GM19043 (cell line): ENCODE measurements around the gene SRM.
"Not testable (repeated sequence)": the region's sequence is repeated elsewhere in the genome, so short reads cannot be mapped to it uniquely, and the experiment has no call there.

Source experiments
- ATAC-seq: cut with Tn5 transposase; IDR thresholded peaks from one replicate; pipeline ENCODE4 v1.9.1; 2021; ENCODE audit warnings: low read depth; ENCODE audit not compliant: unreplicated experiment

The SRM gene

DNA sequence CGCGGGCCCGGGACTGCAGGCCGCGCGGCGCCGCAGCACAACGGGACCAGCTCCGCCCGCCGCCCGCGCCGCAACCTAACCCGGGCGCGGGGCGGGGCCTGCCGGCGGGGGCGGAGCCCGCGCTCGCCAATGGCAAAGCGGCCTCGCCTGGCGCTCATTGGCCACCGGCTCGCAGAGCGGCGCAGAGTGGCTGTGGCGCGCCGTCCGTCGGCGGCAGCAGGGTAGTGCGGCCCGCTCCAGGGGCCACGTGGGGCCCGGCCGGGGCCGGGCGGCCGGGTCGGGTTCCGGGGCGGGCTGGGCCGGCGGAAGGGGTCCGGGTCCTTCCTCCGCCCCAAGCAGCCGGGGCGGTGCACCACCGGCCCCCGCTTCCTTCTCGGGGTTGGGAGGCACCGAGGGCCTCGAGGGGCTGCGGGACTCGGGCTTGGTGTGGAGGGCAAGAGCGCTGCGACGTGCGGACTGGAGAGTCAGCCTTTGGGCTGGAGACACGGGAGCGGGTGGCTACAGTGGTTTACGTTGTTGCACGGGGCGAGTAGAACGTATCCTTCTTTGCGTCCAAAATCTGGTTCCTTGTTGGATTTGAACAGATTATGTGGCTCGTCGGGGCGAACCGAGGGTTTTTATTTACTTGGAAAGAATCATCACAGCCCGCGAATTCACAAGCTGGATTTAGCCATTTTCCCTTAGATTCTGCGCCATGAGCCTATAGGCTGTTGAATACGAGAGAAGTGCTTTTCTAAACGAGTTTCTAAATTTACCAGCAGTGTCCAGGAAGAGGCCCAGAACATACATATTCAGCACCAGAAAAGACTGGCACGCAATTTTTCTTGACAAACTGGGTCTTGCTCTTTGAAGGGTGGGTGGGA is at the start of gene SRM:
Gene SRM (minus strand): TSS at position 51 of the 863 bp plus-strand sequence. CDS start 75 bp downstream, outside the sequence.
- ATAC-seq, result peak; percentile 85

DNA sequence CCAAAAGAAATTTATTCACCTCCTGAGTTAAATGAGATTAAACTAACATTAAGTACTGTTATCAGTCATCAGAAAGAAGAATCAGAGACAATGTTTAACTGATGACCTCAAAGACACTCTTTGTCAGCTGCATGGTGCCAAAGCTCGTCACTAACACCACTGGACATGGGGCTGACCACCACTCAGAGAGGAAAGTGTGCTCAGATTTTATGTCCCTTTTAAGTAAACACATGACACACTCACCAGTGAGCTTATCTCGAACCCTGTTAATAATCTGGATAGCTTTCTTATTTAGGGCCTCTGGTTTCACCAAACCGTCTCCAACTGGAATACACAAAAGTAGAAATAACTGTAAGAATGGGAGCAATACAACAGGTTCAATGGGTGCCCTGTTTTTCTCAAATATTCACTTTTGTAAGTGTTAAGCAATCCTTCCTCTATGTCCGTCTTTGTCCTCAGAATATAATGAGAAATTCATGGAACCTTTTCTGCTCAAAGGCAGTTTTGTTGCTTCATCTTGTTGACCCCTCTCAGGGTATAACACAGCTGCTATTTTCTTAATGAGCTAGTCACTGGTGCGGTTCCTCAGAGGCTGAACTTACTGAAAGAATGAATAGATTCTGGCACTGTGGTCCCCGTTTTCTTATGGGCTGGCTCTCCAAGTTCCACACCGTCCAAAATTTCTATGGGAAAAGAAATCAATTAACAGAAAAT is 49.4 kb upstream of the SRM start:
- ATAC-seq, result no peak

DNA sequence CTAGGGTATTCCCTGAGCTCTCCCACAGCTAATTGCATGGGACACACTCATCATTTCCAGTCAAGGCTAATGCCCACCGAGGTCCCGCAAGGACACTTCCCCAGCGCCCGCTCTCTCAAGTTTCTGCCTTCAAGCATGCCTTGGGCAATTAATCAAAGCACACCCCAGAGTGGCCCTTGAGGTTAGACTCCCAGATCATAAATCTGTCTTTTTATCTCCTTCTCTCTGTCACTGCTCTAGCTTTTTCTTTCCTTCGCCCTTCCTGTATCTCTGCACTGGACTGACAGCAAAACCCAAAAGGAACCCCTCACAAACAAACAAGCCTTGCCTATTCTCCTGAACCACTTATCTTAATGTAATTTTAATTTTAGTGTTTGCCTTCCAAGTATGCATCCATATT is 47.8 kb upstream of the SRM start:
- no peak for ATAC-seq

DNA sequence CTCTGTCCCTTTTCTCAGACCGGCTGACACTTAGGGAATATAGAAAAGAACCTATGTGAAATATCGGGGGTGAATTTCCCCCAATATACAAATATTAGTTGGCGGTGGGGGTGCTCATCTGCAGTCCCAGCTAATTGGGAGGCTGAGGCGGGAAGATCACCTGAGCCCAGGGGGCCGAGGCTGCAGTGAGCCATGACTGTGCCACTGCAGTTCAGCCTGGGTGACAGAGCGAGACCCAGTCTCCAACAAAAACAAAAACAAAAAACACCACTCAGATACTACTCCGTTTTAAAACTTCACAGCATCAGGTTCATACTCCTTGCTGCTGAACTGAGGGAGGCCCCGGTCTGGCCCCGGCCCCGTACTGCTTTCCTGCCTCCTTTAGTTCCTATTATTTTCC is 45.8 kb upstream of the SRM start:
- ATAC-seq, result no peak

DNA sequence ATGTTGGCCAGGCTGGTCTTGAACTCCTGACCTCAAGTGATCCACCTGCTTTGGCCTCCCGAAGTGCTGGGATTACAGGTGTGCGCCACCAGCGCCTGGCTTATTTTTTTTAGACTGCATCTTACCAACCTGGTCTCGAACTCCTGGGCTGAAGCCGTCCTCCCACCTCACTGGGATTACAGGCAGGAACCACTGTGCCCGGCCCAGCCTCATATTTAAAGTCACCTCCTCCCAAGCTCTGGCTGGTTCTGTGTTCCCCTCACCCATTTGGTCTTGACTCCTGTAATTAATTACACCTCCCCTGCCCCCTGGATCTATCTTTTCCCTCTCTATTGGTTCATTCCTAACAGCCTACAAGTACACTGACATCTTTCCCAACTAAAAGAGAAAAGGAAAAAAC is 41.5 kb upstream of the SRM start:
- no peak for ATAC-seq

DNA sequence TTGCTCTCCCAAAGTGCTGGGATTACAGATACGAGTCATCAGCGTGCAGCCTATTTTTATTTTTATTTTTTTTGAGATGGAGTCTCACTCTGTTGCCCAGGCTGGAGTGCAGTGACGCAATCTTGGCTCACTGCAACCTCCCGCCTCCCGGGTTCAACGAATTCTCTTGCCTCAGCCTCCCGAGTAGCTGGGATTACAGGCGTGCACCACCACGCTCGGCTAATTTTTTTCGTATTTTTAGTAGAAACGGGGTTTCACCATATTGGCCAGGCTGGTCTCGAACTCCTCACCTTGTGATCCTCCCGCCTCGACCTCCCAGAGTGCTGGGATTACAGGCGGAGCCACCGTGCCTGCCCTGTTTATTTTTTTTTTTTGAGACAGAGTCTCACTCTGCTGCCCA is 41.0 kb upstream of the SRM start:
- ATAC-seq, result not testable (repeated sequence)

DNA sequence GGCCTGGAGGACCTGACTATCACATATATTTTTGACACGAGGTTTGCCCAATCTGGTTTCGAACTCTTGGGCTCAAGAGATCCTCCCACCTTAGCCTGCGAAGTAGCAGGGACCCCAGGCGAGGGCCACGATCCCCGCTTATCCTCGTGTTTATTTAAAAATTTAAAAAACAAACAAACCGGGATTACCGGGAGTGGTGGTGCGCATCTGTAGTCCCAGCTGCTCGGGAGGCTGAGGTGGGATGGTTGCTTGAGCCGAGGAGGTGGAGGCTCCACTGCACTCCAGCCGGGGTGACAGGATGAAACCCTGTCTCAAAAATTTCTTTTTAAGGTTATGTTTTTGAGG is 40.3 kb upstream of the SRM start:
- ATAC-seq, result no peak

DNA sequence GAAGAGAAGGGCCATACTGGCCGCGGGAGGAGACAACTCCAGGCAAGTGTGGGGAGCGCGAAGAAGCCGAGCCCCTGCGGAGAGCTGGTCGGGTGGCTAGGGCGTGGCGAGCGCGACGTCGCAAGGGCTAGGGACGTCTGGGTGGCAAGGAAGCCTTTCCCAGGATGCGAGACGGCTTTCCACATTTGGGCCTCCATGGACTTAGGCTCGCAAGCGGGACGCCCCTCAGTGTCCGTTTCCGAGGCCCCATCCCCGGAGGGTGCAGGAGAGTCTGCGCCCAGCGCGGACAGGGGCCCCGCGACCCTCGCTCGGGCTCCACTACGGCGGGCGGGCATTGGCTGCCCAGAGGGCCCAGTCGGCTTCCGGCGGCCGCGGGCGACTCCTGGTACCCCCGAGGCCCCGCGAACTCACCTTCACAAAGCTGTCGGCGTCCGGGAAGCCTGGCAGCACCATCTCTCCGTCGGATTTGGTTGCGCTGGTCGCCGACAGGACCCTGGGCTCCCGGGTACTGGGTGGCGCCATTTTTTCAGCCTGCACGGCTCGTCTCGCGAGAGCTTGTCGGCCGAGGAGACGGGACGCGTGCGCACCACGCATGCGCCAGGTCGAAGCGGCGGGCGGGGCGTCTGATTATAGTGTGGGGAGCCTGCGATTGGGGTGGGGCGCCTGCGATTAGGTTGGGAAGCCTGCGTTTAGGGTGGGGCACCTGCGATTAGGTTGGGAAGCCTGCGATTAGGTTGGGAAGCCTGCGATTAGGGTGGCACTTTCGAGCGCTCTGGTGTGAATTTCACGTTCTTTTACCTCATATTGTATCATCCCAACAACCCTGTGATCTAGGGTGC is 39.7 kb upstream of the SRM start, which contains the start of gene EXOSC10:
Gene EXOSC10 (minus strand): TSS at position 560 of the 839 bp plus-strand sequence. CDS start 38 bp downstream, at position 522.
- ATAC-seq, result peak; percentile 85

DNA sequence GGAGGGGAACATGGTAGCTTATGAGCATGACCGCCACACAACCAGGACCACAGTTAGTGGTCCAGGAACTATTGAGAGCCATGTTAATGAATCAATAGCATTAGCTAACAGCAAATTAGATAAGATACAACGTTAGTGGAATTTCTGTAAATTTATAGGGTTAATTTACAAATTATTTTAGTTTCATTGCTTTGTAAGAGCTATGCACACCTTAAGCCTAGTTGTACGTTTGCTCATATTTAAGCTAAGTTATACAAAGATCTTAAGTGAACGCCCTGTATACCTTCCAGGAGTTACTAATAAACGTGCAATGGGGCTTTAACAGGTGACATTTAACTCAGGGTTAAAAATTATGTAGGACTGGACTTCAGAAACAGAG is 39.1 kb upstream of the SRM start:
- ATAC-seq, result no peak

DNA sequence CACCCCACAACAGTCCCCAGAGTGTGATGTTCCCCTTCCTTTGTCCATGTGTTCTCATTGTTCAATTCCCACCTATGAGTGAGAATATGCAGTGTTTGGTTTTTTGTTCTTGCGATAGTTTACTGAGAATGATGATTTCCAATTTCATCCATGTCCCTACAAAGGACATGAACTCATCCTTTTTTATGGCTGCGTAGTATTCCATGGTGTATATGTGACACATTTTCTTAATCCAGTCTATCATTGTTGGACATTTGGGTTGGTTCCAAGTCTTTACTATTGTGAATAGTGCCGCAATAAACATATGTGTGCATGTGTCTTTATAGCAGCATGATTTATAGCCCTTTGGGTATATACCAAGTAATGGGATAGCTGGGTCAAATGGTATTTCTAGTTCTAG is 24.0 kb upstream of the SRM start:
- ATAC-seq, result not testable (repeated sequence)

DNA sequence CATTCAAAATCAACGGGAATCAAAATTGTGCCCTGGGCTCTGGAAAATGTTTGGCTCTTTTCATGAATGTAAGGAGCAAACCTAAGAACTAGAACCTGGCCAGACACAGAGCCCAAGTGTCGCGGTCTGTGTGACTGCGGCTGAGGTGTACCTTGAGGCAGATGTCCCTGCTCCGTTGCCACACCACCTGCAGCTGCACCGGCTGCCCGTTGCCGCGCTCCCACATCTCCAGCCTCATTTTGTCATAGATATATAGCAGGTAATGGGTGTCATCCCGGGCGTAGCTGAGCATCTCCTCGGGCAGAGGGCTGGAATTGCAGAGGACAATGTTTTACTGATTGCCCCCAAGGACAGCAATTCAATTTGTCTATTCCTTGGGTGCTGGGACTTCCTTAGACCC is 21.1 kb upstream of the SRM start:
- ATAC-seq, result no peak

DNA sequence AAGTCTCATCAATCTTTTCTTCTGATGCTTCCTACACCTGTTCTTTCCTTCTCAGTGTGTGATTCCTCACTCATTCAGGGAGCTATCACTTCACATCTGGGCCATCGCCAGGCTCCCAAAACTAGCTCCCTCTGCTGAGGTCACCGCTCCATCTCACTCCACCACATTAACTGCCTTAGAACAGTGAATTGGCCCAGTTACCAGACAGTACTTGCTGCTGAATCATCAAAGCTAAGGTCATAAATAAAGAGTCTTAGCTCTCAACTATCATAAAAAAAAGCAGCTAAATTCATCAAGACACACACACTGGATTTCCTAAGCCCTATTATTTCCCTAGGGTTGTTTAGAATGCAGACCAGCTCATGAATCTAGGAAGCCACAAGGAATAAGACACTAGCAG is 18.8 kb upstream of the SRM start:
- no peak for ATAC-seq

DNA sequence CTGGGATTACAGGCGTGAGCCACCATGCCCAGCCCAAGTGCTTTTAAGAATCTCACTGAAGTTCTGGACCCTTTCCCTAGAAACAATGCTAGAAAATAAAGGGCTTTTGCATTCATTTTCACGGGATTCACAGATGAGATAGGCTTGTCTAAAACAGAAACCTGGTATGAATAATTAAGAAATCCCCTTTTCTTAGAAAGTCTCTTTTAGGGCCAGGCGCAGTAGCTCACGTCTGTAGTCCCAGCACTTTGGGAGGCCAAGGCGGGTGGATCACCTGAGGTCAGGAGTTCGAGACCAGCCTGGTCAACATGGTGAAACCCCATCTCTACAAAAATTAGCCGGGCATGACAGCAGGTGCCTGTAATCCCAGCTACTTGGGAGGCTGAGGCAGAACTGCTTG is 13.6 kb upstream of the SRM start:
- not testable (repeated sequence) for ATAC-seq

DNA sequence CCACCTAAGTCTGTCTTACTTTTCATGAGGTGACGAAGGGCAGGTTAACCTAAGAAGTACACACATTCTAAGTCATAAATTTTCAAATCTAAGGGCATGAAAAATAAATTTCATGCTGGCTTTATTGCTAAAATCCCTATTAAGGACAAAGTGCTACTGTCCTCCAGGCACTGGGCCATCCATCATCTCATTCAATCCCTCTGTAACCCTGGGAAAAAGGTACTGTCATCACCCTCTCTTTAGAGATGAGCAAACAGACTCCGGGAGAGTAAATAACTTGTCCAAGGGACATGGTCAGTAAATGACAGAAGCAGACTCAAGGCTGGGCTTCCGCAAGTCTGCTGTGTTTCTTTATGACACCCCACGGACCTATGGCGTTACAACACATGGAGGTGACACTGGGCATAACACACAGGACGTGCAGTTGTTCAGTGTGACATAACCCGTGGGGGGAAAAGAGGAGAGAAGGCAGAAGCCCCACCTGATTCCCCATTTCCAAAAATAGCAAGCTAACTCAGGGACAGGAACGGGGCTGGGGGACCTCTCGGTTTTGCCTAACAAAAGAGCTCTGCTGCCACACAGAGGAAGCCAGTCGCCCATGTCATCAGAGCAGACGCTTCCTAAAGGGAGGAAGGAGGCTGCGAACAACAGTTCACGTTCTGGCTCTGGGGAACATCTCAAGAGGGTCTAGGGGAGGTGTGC is 12.5 kb upstream of the SRM start:
- no peak for ATAC-seq

DNA sequence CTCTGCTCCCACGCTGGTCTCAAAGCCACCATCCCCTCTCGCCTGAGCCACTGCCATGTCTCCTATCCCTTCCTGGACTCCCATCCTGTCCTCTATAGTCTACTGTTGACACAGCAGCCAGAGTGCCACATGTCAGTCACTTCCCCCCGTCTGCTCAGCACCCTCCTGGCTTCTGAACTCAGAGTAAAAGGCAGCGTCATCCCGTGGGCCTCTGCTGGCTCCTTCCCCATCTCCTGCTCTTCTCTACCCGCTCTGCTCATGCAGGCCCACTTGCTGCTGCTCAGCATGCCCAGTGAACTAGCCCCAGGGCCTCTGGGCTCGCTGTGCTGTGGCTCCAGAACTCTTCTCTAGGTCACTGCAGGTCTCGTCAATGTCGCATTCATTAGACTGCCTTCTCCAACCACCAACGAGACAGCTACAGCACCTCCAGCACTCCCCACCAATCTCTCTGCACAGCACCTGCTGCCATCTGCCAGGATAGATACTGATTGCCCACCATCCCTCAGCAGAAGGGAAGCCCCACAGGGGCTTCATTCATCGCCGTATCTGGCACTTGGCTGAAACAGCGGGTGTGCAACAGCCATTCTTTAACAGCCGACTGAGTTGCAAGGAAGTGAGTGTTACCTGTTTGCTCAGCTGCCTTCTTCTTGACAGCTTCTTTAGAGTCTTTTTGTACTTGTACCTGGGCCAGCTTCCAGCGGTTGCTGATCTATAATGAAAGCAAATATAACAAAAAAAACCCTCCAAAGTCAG is 11.8 kb upstream of the SRM start:
- no peak for ATAC-seq

DNA sequence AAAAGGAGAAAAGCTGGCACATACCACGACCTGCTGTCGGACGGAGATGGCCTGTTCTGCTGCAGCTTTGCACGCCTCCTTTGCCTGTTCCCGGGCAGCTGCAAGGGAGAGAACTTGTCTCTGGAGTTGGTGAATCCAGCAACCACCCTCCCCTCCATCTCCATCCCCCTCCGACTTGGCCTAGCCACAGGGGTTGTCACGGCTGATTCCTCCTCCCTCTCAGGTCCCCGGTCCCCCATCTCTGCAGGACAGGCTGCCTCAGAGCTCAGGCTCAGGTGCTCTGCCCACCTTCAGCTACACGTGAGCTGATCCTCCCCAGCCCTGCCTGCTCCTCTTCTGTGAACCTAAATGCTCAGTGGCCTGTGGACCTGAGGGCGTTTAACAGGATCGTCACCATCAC is 11.1 kb upstream of the SRM start:
- no peak for ATAC-seq

DNA sequence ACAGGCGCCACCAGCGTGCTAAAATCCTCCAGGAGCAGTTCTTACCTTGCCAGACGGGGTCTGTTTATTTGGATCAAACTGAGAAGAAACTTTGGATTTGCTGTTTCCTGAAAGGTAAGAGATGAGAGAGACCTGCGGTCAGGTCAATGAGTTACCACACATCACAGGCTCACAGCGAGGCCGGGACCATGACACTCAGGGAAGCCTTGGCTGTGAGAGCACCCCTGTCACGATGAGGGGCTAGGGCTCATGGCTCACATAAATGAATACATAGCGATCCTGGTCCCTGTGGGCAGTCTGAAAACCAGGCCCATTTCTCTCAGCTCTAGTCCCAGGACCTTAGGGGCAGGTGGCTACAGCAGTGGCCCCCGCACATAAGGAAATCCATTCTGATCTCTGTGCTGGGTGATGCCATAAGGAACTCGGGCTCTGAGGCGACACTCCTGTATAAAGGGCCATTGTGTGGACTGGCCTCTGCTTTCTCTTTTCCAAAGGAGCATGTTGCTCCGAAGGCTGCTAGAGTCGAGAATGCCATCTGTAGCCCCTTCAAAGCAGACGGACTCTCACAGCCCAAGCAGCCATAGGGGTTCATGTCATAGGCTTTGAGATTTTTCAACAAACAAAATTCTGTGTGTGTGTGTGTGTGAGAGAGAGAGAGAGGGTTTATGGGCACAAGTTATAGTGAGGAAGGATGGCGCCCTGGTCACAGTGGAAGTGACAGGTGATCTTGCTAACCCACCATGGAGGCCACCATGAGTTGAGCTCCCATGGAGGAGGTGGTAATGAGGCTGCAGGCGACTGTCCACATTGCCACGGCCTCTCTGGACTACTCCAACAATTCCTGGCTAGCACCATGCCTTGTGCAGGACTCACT is 9.0 kb upstream of the SRM start:
- no peak for ATAC-seq

DNA sequence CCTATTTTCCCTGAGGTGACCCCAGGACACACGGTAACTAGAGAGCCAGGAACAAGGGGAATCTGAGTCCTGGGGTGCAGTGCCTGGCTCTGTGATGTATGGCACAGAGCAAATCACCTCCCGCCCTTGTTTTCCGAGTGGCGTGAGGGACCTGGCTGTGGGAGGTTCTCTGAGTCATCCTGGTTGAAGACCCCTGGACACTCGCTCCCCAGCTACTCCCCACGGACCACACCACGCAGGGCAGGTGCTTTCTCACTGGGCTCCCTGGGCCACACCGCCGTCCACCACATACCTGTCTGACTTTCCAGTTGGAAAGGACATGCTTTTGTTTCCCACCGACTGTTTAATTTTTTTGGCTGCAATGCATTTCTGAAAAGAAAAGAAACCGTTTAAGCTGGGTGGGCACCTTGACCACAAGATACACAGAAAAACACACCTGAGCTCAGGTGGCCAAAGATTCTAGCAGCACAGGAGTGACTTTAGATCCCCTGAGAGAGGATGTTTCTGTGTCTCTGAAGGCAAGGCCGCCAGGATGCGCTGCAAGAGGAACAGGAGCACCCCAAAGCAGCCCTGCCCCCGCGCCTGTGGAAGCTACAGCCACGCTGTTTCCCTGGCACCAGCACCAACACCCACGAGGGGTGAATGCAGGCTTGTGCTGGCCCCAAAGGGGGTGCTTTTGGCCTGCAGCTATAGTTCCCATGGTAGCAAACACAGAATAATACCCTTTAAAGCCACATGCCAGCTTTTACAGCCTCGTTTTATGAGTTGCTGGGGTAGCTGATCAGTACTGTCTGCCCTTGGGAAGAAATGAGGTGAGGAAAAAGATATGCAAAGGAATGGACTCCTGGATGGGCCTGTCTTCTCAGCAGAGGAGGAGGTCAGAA is 8.1 kb upstream of the SRM start:
- no peak for ATAC-seq
